ENCODE results near the gene APIP. TPM values are rescaled to one million over a fixed set of nuclear protein-coding genes. Genes with fewer than 3 reads are reported as not detected.

The APIP gene
- total RNA-seq, 1 experiment from 2014 or later: 24.3 TPM

- no peak for TF ChIP-seq ATF2 (CRISPR knock-in tag; IDR thresholded peaks at IDR 0.05; ENCODE audit: borderline replicate concordance, low read depth)
- TF ChIP-seq AR (CRISPR knock-in tag; IDR thresholded peaks at IDR 0.05): no peak
- TF ChIP-seq CREM (CRISPR knock-in tag; IDR thresholded peaks at IDR 0.05): no peak
- no peak for TF ChIP-seq FOXJ3 (CRISPR knock-in tag; IDR thresholded peaks at IDR 0.05; ENCODE audit: borderline replicate concordance)
- no peak for TF ChIP-seq NFYB (CRISPR knock-in tag; conservative IDR thresholded peaks at IDR 0.05; ENCODE audit: low read depth)
- TF ChIP-seq ZNF263 (CRISPR knock-in tag; IDR thresholded peaks at IDR 0.05; ENCODE audit: low read depth): no peak
- TF ChIP-seq ZNF425 (CRISPR knock-in tag; conservative IDR thresholded peaks at IDR 0.05): no peak
- no peak for TF ChIP-seq SP1 (CRISPR knock-in tag; conservative IDR thresholded peaks at IDR 0.05)
- TF ChIP-seq MYBL2 (CRISPR knock-in tag; IDR thresholded peaks at IDR 0.05): no peak
- no peak for TF ChIP-seq NR1H2 (CRISPR knock-in tag; IDR thresholded peaks at IDR 0.05)
- TF ChIP-seq AFF4 (CRISPR knock-in tag; IDR thresholded peaks at IDR 0.05; ENCODE audit: borderline replicate concordance): no peak
- TF ChIP-seq ELF4 (CRISPR knock-in tag; IDR thresholded peaks at IDR 0.05; ENCODE audit: low read depth): no peak
- TF ChIP-seq E2F1 (CRISPR knock-in tag; IDR thresholded peaks at IDR 0.05): no peak
- peaks cover 3% of the 10 kb centered on the region for H3K27me3 Mint-ChIP-seq (ENCODE audit: low read depth)
- ChIA-PET POLR2A (no interaction called here), CTCF (interaction anchor here (0.6 to 1.9 kb wide), 11 partner anchors 9 to 724 kb away, joined by 3 to 12 read pairs (median 3); no protein-coding TSS in a partner anchor)
- peaks cover 64% of the 10 kb centered on the region for H3K36me3 Mint-ChIP-seq
- H3K27ac Mint-ChIP-seq: no peak overlapping the region
- DNase-seq (ENCODE audit: low spot score) (no peak), ATAC-seq (no peak)
- peaks cover 61% of the 10 kb centered on the region for H3K9me3 Mint-ChIP-seq
- H3K4me1 Mint-ChIP-seq: no peaks in the 10 kb centered on the region
- no peak overlapping the region for H3K4me3 Mint-ChIP-seq
These were observed 17.7 kb downstream of the APIP start for GRCh38 chr11:34898474-34898873.
